Type B pancreatic cell (in vitro differentiated cells): ENCODE results near the gene SECISBP2L. TPM values are rescaled to one million over a fixed set of nuclear protein-coding genes. Genes with fewer than 3 reads are reported as not detected.

Source experiments
- DNase-seq: peaks from one replicate; pipeline ENCODE4 v3.0.0; 2021; ENCODE audit warnings: mixed read lengths; ENCODE audit not compliant: unreplicated experiment; ENCODE audit errors: extremely low spot score
- H3K27ac Mint-ChIP-seq: 2 replicates; pipeline ENCODE4 v1.8.0; 2021; ENCODE audit warnings: mild to moderate bottlenecking, mixed read lengths
- H3K27me3 Mint-ChIP-seq: 2 replicates; pipeline ENCODE4 v1.8.0; 2021; ENCODE audit warnings: mixed read lengths
- H3K36me3 Mint-ChIP-seq: 2 replicates; pipeline ENCODE4 v1.8.0; 2021; ENCODE audit warnings: mixed read lengths
- H3K4me1 Mint-ChIP-seq: one replicate; pipeline ENCODE4 v1.8.0; 2021; ENCODE audit warnings: mixed read lengths; ENCODE audit not compliant: unreplicated experiment
- H3K4me3 Mint-ChIP-seq: 2 replicates; pipeline ENCODE4 v1.8.0; 2021; ENCODE audit warnings: mild to moderate bottlenecking, mixed read lengths
- H3K9me3 Mint-ChIP-seq: 2 replicates; pipeline ENCODE4 v1.8.0; 2021; ENCODE audit warnings: mixed read lengths
- total RNA-seq: library from RNA; stranded (reverse); gene quantifications from 2 replicates; pipeline ENCODE4 v1.2.1, GENCODE V29; 2021; ENCODE audit warnings: low replicate concordance
- TF ChIP-seq, protein P1 (sequence below): fragments of 200-600 bp; sonication (generic); conservative IDR thresholded peaks from 2 replicates; pipeline ENCODE4 v1.5.0; 2021; ENCODE audit warnings: antibody characterized with exemption, mild to moderate bottlenecking

SECISBP2L gene
- total RNA-seq, 1 donor from 2014 or later: 51.9 TPM

DNA sequence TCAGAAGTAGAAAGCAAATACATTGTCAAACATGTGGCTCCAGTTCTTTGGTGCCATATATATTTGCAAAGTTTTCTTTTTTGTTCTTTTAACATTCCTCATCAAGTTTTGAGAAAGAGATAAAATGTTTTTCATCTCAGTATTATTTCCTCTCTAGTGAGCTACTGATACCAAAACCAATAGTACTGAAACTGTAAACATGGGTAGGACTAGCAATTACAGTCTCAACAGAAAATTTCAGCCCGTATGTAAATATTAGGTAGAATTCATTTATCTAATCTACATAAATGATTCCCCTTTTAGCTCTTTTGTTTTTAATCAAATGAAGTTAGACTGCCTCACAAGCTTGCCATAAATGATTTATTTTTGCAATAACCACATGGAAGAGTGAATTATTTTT is 21.4 kb downstream of the SECISBP2L start:
- Mint-ChIP-seq H3K36me3 (peaks cover 45% of the 10 kb centered on the region), H3K4me3 (no peak overlapping the region), H3K27ac (no peak overlapping the region), H3K4me1 (no peaks in the 10 kb centered on the region), H3K9me3 (no peaks in the 10 kb centered on the region), H3K27me3 (no peaks in the 10 kb centered on the region)
- DNase-seq: no peak
- TF ChIP-seq, protein P1, sequence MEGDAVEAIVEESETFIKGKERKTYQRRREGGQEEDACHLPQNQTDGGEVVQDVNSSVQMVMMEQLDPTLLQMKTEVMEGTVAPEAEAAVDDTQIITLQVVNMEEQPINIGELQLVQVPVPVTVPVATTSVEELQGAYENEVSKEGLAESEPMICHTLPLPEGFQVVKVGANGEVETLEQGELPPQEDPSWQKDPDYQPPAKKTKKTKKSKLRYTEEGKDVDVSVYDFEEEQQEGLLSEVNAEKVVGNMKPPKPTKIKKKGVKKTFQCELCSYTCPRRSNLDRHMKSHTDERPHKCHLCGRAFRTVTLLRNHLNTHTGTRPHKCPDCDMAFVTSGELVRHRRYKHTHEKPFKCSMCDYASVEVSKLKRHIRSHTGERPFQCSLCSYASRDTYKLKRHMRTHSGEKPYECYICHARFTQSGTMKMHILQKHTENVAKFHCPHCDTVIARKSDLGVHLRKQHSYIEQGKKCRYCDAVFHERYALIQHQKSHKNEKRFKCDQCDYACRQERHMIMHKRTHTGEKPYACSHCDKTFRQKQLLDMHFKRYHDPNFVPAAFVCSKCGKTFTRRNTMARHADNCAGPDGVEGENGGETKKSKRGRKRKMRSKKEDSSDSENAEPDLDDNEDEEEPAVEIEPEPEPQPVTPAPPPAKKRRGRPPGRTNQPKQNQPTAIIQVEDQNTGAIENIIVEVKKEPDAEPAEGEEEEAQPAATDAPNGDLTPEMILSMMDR: no peak

DNA sequence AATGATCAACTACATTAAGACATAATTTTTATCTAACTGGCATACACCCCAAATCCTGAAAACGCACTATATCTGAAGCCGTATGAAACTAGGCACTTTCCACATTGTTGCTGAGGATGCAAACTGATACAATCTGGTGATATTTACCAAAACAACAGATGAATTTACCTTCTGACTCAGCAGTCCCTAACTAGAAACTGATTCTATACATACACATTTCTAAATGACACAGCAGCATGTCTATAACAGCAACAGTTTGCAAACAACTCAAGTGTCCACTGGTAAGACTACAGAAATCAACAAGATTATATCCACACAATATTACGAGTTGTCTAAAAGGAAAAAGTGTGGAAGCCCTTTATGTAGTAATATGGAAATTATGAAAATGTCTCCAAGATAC is 22.9 kb downstream of the SECISBP2L start:
- DNase-seq: no peak
- Mint-ChIP-seq H3K27ac (no peak overlapping the region), H3K9me3 (no peaks in the 10 kb centered on the region), H3K27me3 (no peaks in the 10 kb centered on the region), H3K4me1 (peaks cover 4% of the 10 kb centered on the region), H3K36me3 (peaks cover 47% of the 10 kb centered on the region), H3K4me3 (no peak overlapping the region)
- TF ChIP-seq, protein P1: no peak

DNA sequence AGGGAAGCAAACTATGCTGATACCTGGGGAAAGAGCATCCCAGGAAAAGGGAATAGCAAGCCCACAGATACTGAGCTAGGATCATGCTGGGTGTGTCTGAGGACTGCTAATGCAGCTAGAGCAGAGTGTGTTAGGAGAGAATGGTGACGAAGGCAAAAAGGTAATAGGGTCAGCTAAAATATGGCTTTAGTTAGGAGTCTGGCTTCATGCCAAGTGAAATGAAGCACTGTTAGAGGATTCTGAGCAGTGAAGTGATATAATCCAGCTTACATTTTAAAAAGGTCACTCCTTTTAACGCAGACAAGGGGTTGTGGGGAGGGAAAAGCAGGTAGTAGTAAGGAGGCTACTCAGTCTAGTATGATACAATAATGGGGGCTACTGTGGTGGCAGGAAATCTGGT is 30.4 kb downstream of the SECISBP2L start:
- H3K4me1 Mint-ChIP-seq: peaks cover 14% of the 10 kb centered on the region
- H3K9me3 Mint-ChIP-seq: no peaks in the 10 kb centered on the region
- TF ChIP-seq, protein P1: no peak
- H3K36me3 Mint-ChIP-seq: peaks cover 50% of the 10 kb centered on the region
- DNase-seq: no peak
- peak overlapping the region; percentile 25 for H3K27ac Mint-ChIP-seq
- H3K27me3 Mint-ChIP-seq: no peaks in the 10 kb centered on the region
- no peak overlapping the region for H3K4me3 Mint-ChIP-seq

DNA sequence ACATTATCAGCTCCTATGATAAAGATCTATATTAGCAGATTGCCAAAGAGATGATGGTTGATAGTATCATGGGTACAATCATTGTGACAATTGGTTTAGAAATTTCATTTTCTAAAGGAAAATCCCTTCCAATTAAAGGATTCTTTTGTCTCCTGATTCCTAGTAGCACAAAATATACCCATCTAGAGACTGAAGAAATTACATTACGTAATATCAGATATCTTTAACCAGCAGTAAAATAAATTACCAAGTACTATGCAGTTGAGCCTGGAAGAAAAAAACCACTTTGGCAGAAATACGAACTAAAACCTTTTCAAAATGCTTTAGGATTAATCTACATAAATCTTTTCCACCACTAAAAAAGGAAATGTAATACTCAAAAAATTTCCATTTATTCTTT is 46.9 kb downstream of the SECISBP2L start:
- no peaks in the 10 kb centered on the region for H3K27me3 Mint-ChIP-seq
- H3K4me1 Mint-ChIP-seq: no peaks in the 10 kb centered on the region
- peaks cover 42% of the 10 kb centered on the region for H3K36me3 Mint-ChIP-seq
- peaks cover 5% of the 10 kb centered on the region for H3K9me3 Mint-ChIP-seq
- TF ChIP-seq, protein P1: no peak
- no peak overlapping the region for H3K4me3 Mint-ChIP-seq
- DNase-seq: no peak
- H3K27ac Mint-ChIP-seq: no peak overlapping the region

DNA sequence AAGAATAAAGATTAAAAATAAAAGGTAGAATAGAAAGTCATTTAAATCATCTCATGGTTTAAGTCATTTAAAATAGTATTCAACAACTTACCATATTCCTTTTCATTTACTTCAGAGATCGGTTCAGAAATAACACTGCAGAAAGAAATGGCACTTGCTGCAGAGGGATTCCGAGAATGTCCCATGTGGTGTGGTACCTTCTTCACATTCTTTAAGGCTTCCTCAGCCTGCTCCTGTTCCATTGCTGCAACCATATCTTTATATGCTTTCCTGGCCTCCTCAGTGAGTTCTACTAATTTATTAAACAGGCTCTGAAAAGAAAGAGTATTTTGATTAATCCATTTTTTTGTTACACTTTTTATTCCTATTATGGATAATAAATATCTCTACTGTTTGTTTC is 50.0 kb downstream of the SECISBP2L start:
- Mint-ChIP-seq H3K36me3 (peaks cover 44% of the 10 kb centered on the region), H3K4me3 (no peak overlapping the region), H3K27ac (no peak overlapping the region), H3K9me3 (no peaks in the 10 kb centered on the region), H3K4me1 (no peaks in the 10 kb centered on the region), H3K27me3 (no peaks in the 10 kb centered on the region)
- DNase-seq: no peak
- TF ChIP-seq, protein P1: no peak

DNA sequence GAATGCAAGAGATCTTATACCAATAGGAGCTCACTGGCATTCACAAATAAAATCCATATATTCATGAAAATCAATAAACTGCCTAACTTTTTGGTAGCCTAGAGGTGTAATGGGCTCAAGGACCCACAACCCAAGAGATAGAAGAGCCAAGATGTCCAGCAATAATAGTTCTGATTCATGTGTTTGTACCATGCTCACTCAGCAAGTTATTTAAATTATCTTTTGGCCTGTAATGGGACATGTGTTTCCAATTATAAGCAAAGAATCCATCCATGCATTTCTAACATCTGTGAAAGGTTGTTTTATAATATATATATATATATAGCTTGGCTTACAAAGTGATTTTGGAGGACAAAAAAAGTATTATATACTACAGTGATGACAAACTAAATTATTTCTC is 52.9 kb downstream of the SECISBP2L start:
- no peak overlapping the region for H3K4me3 Mint-ChIP-seq
- no peaks in the 10 kb centered on the region for H3K27me3 Mint-ChIP-seq
- no peak for DNase-seq
- no peak overlapping the region for H3K27ac Mint-ChIP-seq
- H3K9me3 Mint-ChIP-seq: no peaks in the 10 kb centered on the region
- H3K4me1 Mint-ChIP-seq: no peaks in the 10 kb centered on the region
- H3K36me3 Mint-ChIP-seq: peaks cover 45% of the 10 kb centered on the region
- TF ChIP-seq, protein P1: no peak
